Gastroesophageal sphincter (tissue), 4 donors: Measurements from ENCODE around the gene SHISAL2B. TPM values are rescaled to one million over a fixed set of nuclear protein-coding genes. Genes with fewer than 3 reads are reported as not detected.
A peak's percentile ranks its signal among the peaks of the same experiment; 100 is the strongest.

ENCODE experiments used
- ATAC-seq: fragments of 150-250 bp; one replicate; pipeline ENCODE4 v1.9.1; 2016; ENCODE audit warnings: mild to moderate bottlenecking, moderate library complexity
- H3K27ac ChIP-seq, 4 donors: fragments of 200-600 bp; sonication (generic) in 3 of 4; 1 replicate in 3 of 4; 2 replicates in 1 of 4; pipeline ENCODE4 v1.5.1; 2016 to 2019
- H3K27me3 ChIP-seq: fragments of 200-600 bp; sonication (generic); one replicate; pipeline ENCODE4 v1.5.1; 2019
- H3K36me3 ChIP-seq, 2 donors: fragments of 200-600 bp; sonication (generic); one replicate each; pipeline ENCODE4 v1.5.1; 2019; ENCODE audit warnings: control low read depth in 1 of 2
- H3K4me1 ChIP-seq, 3 donors: fragments of 200-600 bp; sonication (generic); 1 replicate in 2 of 3; 2 replicates in 1 of 3; pipeline ENCODE4 v1.5.1; 2016 to 2019; ENCODE audit warnings: control low read depth in 2 of 3
- H3K4me3 ChIP-seq, 2 donors: fragments of 200-600 bp; sonication (generic); one replicate each; pipeline ENCODE4 v1.5.1; 2019; ENCODE audit warnings: mild to moderate bottlenecking in 1 of 2, moderate library complexity in 1 of 2
- H3K9me3 ChIP-seq, 3 donors: fragments of 200-600 bp; sonication (generic); one replicate each; pipeline ENCODE4 v1.5.1; 2017 to 2019; ENCODE audit warnings: control low read depth in 2 of 3
- CTCF ChIP-seq, 4 experiments: fragments of 200-600 bp in 2 of 4; fragments of 450-650 bp in 2 of 4; sonication (generic) in 1 of 4; IDR thresholded peaks; one replicate each; pipeline ENCODE4 v1.5.1; 2017 to 2019; ENCODE audit warnings: antibody characterized with exemption in 4 of 4, mild to moderate bottlenecking in 2 of 4, moderate library complexity in 2 of 4
- EP300 ChIP-seq: sonication (generic); formaldehyde crosslinking; IDR thresholded peaks from one replicate; pipeline ENCODE4 v1.6.1; 2017; ENCODE audit warnings: antibody characterized with exemption, mild to moderate bottlenecking
- POLR2A ChIP-seq, 2 donors: fragments of 450-650 bp; IDR thresholded peaks; one replicate each; pipeline ENCODE4 v1.6.1; 2017; ENCODE audit warnings: antibody characterized with exemption in 2 of 2, mild to moderate bottlenecking in 2 of 2, moderate library complexity in 1 of 2
- POLR2AphosphoS5 ChIP-seq: sonication (generic); formaldehyde crosslinking; IDR thresholded peaks from one replicate; pipeline ENCODE4 v1.6.1; 2017; ENCODE audit warnings: antibody characterized with exemption
- WGBS, 2 donors: methylation state at CpG; one replicate each; pipeline ENCODE4 v1.1.5; 2018; ENCODE audit warnings: low coverage in 1 of 2; 5-methylcytosine and 5-hydroxymethylcytosine counted together
- total RNA-seq, 4 donors: library from RNA; depleted of rRNA; stranded (reverse); fragments of >200 nt; gene quantifications; one replicate each; pipeline ENCODE4 v1.1.0, GENCODE V29; 2016

SHISAL2B gene
- not detected for total RNA-seq

DNA sequence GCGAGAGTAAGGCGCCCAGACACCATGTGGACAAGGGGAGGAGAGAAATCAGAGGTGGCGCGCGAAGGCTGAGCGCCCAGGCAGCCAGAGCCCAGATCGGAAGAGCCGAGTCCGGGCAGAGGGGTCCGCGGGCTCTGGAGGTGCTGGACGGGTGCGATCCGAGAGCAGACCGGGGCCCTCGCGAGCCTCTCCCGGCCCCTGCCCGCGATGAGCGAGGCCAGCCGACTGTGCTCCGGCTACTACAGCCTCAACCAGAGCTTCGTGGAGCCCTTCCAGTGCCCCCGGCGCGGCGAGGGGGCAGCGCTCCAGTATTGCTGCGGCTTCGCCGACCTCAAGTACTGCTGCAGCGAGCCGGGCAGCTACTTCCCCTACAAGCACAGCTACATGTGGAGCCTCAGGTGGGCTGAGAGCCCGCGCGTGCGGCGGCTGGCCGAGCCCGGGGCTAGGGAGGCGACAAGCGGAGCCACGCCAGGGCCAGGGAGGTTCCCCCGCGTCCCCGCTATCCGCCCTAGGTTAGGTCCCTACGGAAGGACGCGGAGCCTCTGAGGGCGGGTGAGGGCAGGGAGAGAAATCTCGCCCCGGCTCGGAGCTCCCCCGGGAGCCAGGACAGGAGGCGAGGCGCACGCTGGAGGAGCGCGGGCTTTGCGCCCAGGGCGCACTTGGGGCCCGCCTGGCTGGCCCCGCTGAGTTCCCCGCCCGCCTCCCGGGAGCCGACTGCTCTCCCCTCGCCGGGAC, at the start of gene SHISAL2B:
Gene SHISAL2B (plus strand): TSS at position 87 of the 735 bp plus-strand sequence. CDS start 121 bp downstream, at position 208.
- Histone ChIP-seq H3K36me3 (no peaks in the 10 kb centered on the region), H3K27ac (no peak within 1 kb of the TSS), H3K9me3 (no peaks in the 10 kb centered on the region), H3K4me1 (peaks cover 0 to 12% (median 11%) of the 10 kb centered on the region in 3 donors), H3K27me3 (peaks cover 52% of the 10 kb centered on the region), H3K4me3 (peak within 1 kb of the TSS in 1 of 2 donors; percentile 39)
- no peak for TF ChIP-seq POLR2A (IDR thresholded peaks at IDR 0.05)
- no peak for TF ChIP-seq EP300
- TF ChIP-seq CTCF (IDR thresholded peaks at IDR 0.05): no peak
- TF ChIP-seq POLR2AphosphoS5: no peak
- WGBS, 2 donors: 1% methylated on average over 22 of the region's 71 CpGs; no CpG with 5 or more reads in 1 of the 2 donors
- no peak for ATAC-seq

GRCh38 chr5:64644831-64645230, 45.5 kb upstream of the SHISAL2B start:
- no peak for TF ChIP-seq POLR2AphosphoS5
- TF ChIP-seq CTCF (IDR thresholded peaks at IDR 0.05): no peak
- TF ChIP-seq EP300: no peak
- no peak for TF ChIP-seq POLR2A (IDR thresholded peaks at IDR 0.05)
- Histone ChIP-seq H3K4me1 (peaks cover 0 to 11% (median 3%) of the 10 kb centered on the region in 3 donors), H3K27ac (peak overlapping the region in 1 of 4 donors; percentile 14), H3K4me3 (no peak overlapping the region), H3K27me3 (no peaks in the 10 kb centered on the region), H3K36me3 (no peaks in the 10 kb centered on the region), H3K9me3 (no peaks in the 10 kb centered on the region)
- ATAC-seq: no peak

- no peak for ATAC-seq
- H3K4me1 ChIP-seq: peaks cover 0 to 11% (median 3%) of the 10 kb centered on the region in 3 donors
- no peaks in the 10 kb centered on the region for H3K9me3 ChIP-seq
- no peaks in the 10 kb centered on the region for H3K36me3 ChIP-seq
- TF ChIP-seq POLR2AphosphoS5 (no peak), POLR2A (IDR thresholded peaks at IDR 0.05) (no peak), CTCF (IDR thresholded peaks at IDR 0.05) (no peak), EP300 (no peak)
- whole genome bisulfite sequencing, 2 donors: 68 to 76% methylated on average over 2 to 3 of the region's 3 CpGs
- H3K27ac ChIP-seq: no peak overlapping the region
- no peak overlapping the region for H3K4me3 ChIP-seq
- no peaks in the 10 kb centered on the region for H3K27me3 ChIP-seq
Observed at GRCh38 chr5:64646169-64646568, 44.1 kb upstream of the SHISAL2B start.

- TF ChIP-seq CTCF (IDR thresholded peaks at IDR 0.05): no peak
- TF ChIP-seq EP300: no peak
- TF ChIP-seq POLR2AphosphoS5: no peak
- TF ChIP-seq POLR2A (IDR thresholded peaks at IDR 0.05): no peak
- WGBS, 2 donors: 67 to 100% methylated on average over 1 of the region's 2 CpGs
Observed at GRCh38 chr5:64649512-64649911, 40.8 kb upstream of the SHISAL2B start.

More at GRCh38 chr5:64649512-64649911, 40.8 kb upstream of the SHISAL2B start:
- Histone ChIP-seq H3K27me3 (no peaks in the 10 kb centered on the region), H3K9me3 (no peaks in the 10 kb centered on the region), H3K4me3 (no peak overlapping the region), H3K27ac (no peak overlapping the region), H3K4me1 (peaks cover 0 to 9% (median 3%) of the 10 kb centered on the region in 3 donors), H3K36me3 (no peaks in the 10 kb centered on the region)
- ATAC-seq: no peak
